Muscle layer of colon (tissue), 2 donors: Measurements from ENCODE around the gene EIF4A2.

ENCODE experiments used
- H3K27ac ChIP-seq: one replicate; pipeline ENCODE4 v1.7.0; 2013; ENCODE audit warnings: low read depth, mild to moderate bottlenecking, low read length, moderate library complexity
- H3K27me3 ChIP-seq, 2 donors: one replicate each; pipeline ENCODE4 v1.7.0; 2013; ENCODE audit warnings: low read length in 2 of 2, mild to moderate bottlenecking in 2 of 2; ENCODE audit not compliant: insufficient read depth in 2 of 2, control insufficient read depth in 1 of 2
- H3K36me3 ChIP-seq: one replicate; pipeline ENCODE4 v1.7.0; 2013; ENCODE audit warnings: mild to moderate bottlenecking, low read length; ENCODE audit not compliant: insufficient read depth
- H3K4me1 ChIP-seq: one replicate; pipeline ENCODE4 v1.7.0; 2013; ENCODE audit warnings: mild to moderate bottlenecking, low read length; ENCODE audit not compliant: insufficient read depth
- H3K4me3 ChIP-seq, 2 donors: one replicate each; pipeline ENCODE4 v1.7.0; 2013; ENCODE audit warnings: low read length in 2 of 2, low read depth in 1 of 2, mild to moderate bottlenecking in 1 of 2, moderate library complexity in 1 of 2
- H3K9ac ChIP-seq: one replicate; pipeline ENCODE4 v1.7.0; 2013; ENCODE audit warnings: low read length
- H3K9me3 ChIP-seq: one replicate; pipeline ENCODE4 v1.7.0; 2013; ENCODE audit warnings: mild to moderate bottlenecking, low read length
- donor health status: abdominal sarcoma.
- donor health status: Adenocarcinoma of cecum.

EIF4A2 gene

GRCh38 chr3:186783058-186783730 lies at the start of gene EIF4A2:
Gene EIF4A2 (plus strand): TSS chr3:186783577. CDS start chr3:186783611, 34 bp downstream.
- no peaks in the 10 kb centered on the region for H3K27me3 ChIP-seq
- H3K27ac ChIP-seq, result peak within 1 kb of the TSS; percentile 89
- peak within 1 kb of the TSS; percentile 97 for H3K9ac ChIP-seq
- H3K36me3 ChIP-seq, result peaks cover 41% of the 10 kb centered on the region
- peak within 1 kb of the TSS; percentile 99 to 100 for H3K4me3 ChIP-seq
- H3K4me1 ChIP-seq, result peaks cover 37% of the 10 kb centered on the region
- H3K9me3 ChIP-seq, result no peaks in the 10 kb centered on the region

DNA sequence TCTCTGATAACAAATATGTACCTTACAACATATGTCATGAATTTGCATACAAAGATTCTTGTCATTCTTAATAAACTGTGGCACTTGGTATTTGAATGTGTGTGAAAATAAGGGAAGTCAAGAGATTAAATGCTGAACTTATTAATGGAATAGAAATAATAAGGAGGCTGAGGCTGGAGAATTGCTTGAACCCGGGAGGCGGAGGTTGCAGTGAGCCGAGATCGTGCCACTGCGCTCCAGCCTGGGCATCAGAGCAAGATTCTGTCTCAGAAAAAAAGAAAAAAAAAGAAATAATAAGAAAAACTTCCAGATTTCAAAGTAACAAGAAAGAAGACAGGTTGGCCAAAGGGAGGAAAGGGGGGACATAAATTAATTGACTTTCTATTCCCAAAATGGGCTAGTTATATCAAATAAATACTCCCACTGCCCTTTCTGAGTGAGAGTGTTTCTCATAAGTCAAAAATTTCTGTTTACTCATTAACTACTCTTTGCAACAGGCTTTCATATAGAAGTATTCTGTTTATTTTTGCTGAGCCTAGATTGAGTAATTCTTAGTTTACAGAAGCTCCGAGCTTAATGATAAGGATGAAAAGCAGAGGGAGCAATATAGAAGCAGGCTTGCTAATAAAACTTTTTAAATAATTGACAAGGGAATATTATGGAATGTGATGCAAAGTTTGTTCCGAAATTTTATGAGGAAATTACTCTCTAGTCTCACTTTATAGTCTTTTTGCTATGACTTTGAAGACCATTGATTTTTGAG lies 40.6 kb upstream of the EIF4A2 start:
- no peak overlapping the region for H3K9ac ChIP-seq
- H3K4me3 ChIP-seq, result no peak overlapping the region
- H3K27ac ChIP-seq, result no peak overlapping the region
- no peaks in the 10 kb centered on the region for H3K27me3 ChIP-seq
- no peaks in the 10 kb centered on the region for H3K4me1 ChIP-seq
- no peaks in the 10 kb centered on the region for H3K36me3 ChIP-seq
- H3K9me3 ChIP-seq, result no peaks in the 10 kb centered on the region

DNA sequence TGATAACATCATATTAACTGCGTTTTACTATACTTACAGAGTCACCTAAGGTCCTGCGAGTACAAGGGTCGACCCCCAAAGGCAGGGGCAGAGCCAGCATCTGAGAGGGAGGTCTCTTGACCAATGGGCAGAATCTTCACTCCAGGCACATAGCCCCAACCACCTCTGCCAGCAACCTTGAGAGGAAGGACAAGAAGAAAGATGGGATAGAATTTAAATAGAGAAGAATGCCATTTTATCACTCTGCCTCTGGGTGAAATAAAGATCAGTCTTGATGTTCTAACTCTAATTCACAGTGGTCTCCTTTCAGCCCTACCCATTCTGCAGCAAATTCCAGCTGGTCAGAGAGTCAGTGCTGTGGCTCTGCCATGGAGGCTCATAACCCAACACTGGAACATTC lies 39.7 kb upstream of the EIF4A2 start:
- Histone ChIP-seq H3K27me3 (no peaks in the 10 kb centered on the region), H3K27ac (no peak overlapping the region), H3K9me3 (no peaks in the 10 kb centered on the region), H3K9ac (no peak overlapping the region), H3K4me3 (no peak overlapping the region), H3K4me1 (no peaks in the 10 kb centered on the region), H3K36me3 (no peaks in the 10 kb centered on the region)

- Histone ChIP-seq H3K4me1 (no peaks in the 10 kb centered on the region), H3K36me3 (no peaks in the 10 kb centered on the region), H3K9me3 (no peaks in the 10 kb centered on the region), H3K9ac (no peak overlapping the region), H3K4me3 (no peak overlapping the region), H3K27ac (no peak overlapping the region), H3K27me3 (no peaks in the 10 kb centered on the region)
These were observed 37.4 kb upstream of the EIF4A2 start for GRCh38 chr3:186746008-186746407.

- no peaks in the 10 kb centered on the region for H3K4me1 ChIP-seq
- no peaks in the 10 kb centered on the region for H3K27me3 ChIP-seq
- H3K9me3 ChIP-seq, result no peaks in the 10 kb centered on the region
These were observed 33.1 kb upstream of the EIF4A2 start for GRCh38 chr3:186750316-186750715.

DNA sequence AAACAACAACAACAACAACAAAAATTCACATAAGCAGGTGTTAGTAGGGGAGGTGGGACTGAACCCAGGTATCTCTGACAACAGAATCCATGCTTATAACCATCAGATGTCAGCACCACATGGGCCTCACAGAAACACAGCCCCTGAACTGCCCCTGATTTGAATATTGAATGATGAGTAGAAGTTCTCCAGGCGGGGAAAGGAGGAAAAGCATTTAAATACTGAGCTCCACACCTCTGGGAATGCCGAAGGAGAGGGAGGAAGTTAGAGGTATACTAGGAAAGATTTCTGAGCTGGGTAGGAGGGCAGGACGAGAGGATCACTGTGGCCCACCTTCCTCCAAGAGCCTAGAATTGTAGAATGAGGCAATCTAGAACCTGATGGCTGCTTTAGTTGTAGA lies 31.9 kb upstream of the EIF4A2 start:
- H3K36me3 ChIP-seq, result no peaks in the 10 kb centered on the region

More at GRCh38 chr3:186750316-186750715, 33.1 kb upstream of the EIF4A2 start:
- no peak overlapping the region for H3K27ac ChIP-seq
- H3K4me3 ChIP-seq, result no peak overlapping the region
- no peak overlapping the region for H3K9ac ChIP-seq
- no peaks in the 10 kb centered on the region for H3K36me3 ChIP-seq

GRCh38 chr3:186754006-186754405 lies 29.4 kb upstream of the EIF4A2 start:
- no peak overlapping the region for H3K9ac ChIP-seq
- no peaks in the 10 kb centered on the region for H3K36me3 ChIP-seq
- H3K9me3 ChIP-seq, result no peaks in the 10 kb centered on the region
- H3K4me1 ChIP-seq, result no peaks in the 10 kb centered on the region
- H3K27ac ChIP-seq, result no peak overlapping the region
- H3K27me3 ChIP-seq, result no peaks in the 10 kb centered on the region
- H3K4me3 ChIP-seq, result no peak overlapping the region

More for the DNA sequence above, 31.9 kb upstream of the EIF4A2 start:
- no peak overlapping the region for H3K4me3 ChIP-seq
- no peaks in the 10 kb centered on the region for H3K4me1 ChIP-seq
- H3K9me3 ChIP-seq, result no peaks in the 10 kb centered on the region
- H3K9ac ChIP-seq, result no peak overlapping the region
- no peaks in the 10 kb centered on the region for H3K27me3 ChIP-seq
- H3K27ac ChIP-seq, result no peak overlapping the region

DNA sequence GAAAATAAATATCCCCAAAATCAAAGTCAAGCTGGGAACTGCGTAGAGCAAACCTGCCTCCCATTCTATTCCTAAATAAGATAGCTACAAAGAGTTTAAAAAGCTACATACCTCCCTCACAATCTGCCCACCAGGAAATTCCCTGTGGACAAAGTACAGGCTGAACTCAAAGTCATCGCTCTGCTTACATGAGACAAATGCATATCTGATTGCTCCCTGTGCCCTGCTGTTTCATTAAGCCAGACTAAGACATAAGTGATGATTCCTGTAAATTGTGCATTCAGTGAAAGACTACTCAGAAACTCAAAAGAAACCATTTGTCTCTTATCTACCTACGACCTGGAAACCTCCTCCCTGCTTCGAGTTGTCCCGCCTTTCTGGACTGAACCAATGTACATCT lies 28.5 kb upstream of the EIF4A2 start:
- H3K4me1 ChIP-seq, result no peaks in the 10 kb centered on the region
- no peaks in the 10 kb centered on the region for H3K27me3 ChIP-seq
- H3K9me3 ChIP-seq, result no peaks in the 10 kb centered on the region
- no peak overlapping the region for H3K4me3 ChIP-seq
- no peak overlapping the region for H3K27ac ChIP-seq
- H3K36me3 ChIP-seq, result no peaks in the 10 kb centered on the region
- H3K9ac ChIP-seq, result no peak overlapping the region

DNA sequence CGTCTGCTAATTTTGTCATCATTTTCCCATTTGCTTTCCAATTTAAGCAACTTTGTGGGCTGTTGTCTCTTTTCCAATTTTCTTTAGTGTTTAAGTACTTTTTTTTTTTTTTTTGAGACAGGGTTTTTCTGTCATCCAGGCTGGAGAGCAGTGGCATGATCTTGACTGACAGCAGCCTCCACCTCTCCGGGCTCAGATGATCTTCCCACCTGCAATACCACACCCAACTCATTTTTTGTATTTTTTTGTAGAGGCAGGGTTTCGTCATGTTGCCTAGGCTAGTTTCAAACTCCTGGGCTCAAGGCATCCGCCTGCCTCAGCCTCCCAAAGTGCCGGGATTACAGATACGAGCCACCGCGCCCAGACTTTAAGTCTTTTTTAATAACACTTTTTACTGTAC lies 26.2 kb upstream of the EIF4A2 start:
- no peaks in the 10 kb centered on the region for H3K36me3 ChIP-seq
- H3K9ac ChIP-seq, result no peak overlapping the region
- H3K4me3 ChIP-seq, result no peak overlapping the region
- H3K4me1 ChIP-seq, result no peaks in the 10 kb centered on the region
- H3K9me3 ChIP-seq, result no peaks in the 10 kb centered on the region
- no peak overlapping the region for H3K27ac ChIP-seq
- H3K27me3 ChIP-seq, result no peaks in the 10 kb centered on the region

GRCh38 chr3:186757686-186758220 lies 25.6 kb upstream of the EIF4A2 start:
- H3K9me3 ChIP-seq, result no peaks in the 10 kb centered on the region
- no peak overlapping the region for H3K27ac ChIP-seq
- no peak overlapping the region for H3K4me3 ChIP-seq
- no peaks in the 10 kb centered on the region for H3K27me3 ChIP-seq
- H3K36me3 ChIP-seq, result no peaks in the 10 kb centered on the region
- H3K9ac ChIP-seq, result no peak overlapping the region
- H3K4me1 ChIP-seq, result no peaks in the 10 kb centered on the region

- Histone ChIP-seq H3K9me3 (no peaks in the 10 kb centered on the region), H3K27me3 (no peaks in the 10 kb centered on the region), H3K4me3 (no peak overlapping the region), H3K27ac (no peak overlapping the region), H3K4me1 (no peaks in the 10 kb centered on the region), H3K36me3 (no peaks in the 10 kb centered on the region), H3K9ac (no peak overlapping the region)
These were observed 24.0 kb upstream of the EIF4A2 start for GRCh38 chr3:186759231-186759930.
